Measurements from ENCODE around the gene ZSCAN20.
"Not testable (repeated sequence)": the region's sequence is repeated elsewhere in the genome, so short reads cannot be mapped to it uniquely, and the experiment has no call there.

Gene ZSCAN20

GRCh38 chr1:33497410-33497809, 25.0 kb downstream of the ZSCAN20 start:
- DNase-seq = no peak

- no peak for DNase-seq
These were observed 28.1 kb downstream of the ZSCAN20 start for GRCh38 chr1:33500547-33500946.

- DNase-seq = no peak
These were observed 28.9 kb downstream of the ZSCAN20 start for GRCh38 chr1:33501309-33501708.

GRCh38 chr1:33501774-33502173, 29.3 kb downstream of the ZSCAN20 start:
- DNase-seq = no peak

- no peak for DNase-seq
These were observed 30.3 kb downstream of the ZSCAN20 start for GRCh38 chr1:33502726-33503125.

- DNase-seq = no peak
These were observed 31.1 kb downstream of the ZSCAN20 start for GRCh38 chr1:33503506-33503905.

- DNase-seq = no peak
These were observed 35.2 kb downstream of the ZSCAN20 start for GRCh38 chr1:33507661-33508060.

GRCh38 chr1:33508151-33508550, 35.7 kb downstream of the ZSCAN20 start:
- no peak for DNase-seq

GRCh38 chr1:33509276-33509675, 36.8 kb downstream of the ZSCAN20 start:
- not testable (repeated sequence) for DNase-seq

GRCh38 chr1:33512226-33513011, 40.0 kb downstream of the ZSCAN20 start:
- DNase-seq = no peak

- DNase-seq = no peak
These were observed 42.7 kb downstream of the ZSCAN20 start for GRCh38 chr1:33515112-33515511.

- DNase-seq = no peak
These were observed 43.2 kb downstream of the ZSCAN20 start for GRCh38 chr1:33515607-33516006.

GRCh38 chr1:33516428-33516827, 44.0 kb downstream of the ZSCAN20 start:
- DNase-seq = no peak

GRCh38 chr1:33516891-33517567, 44.6 kb downstream of the ZSCAN20 start:
- DNase-seq = no peak

- no peak for DNase-seq
These were observed 45.3 kb downstream of the ZSCAN20 start for GRCh38 chr1:33517596-33518250.

GRCh38 chr1:33519240-33519884, 46.9 kb downstream of the ZSCAN20 start:
- DNase-seq = peak; percentile 1 to 3

GRCh38 chr1:33524586-33524985, 52.1 kb downstream of the ZSCAN20 start:
- DNase-seq = no peak

GRCh38 chr1:33527934-33528333, 55.5 kb downstream of the ZSCAN20 start:
- no peak for DNase-seq

- DNase-seq = no peak
These were observed 57.5 kb downstream of the ZSCAN20 start for GRCh38 chr1:33529957-33530356.

- no peak for DNase-seq
These were observed 59.8 kb downstream of the ZSCAN20 start for GRCh38 chr1:33532250-33532649.

GRCh38 chr1:33532936-33533335, 60.5 kb downstream of the ZSCAN20 start:
- no peak for DNase-seq

GRCh38 chr1:33535334-33535733, 62.9 kb downstream of the ZSCAN20 start:
- DNase-seq = no peak

GRCh38 chr1:33537885-33538284, 65.4 kb downstream of the ZSCAN20 start:
- no peak for DNase-seq
